Measurements from ENCODE around the gene SHC3. TPM values are rescaled to one million over a fixed set of nuclear protein-coding genes. Genes with fewer than 3 reads are reported as not detected.
A peak's percentile ranks its signal among the peaks of the same experiment; 100 is the strongest.

The SHC3 gene
- total and polyA plus RNA-seq, 2 of the 4 experiments (the other 2 are of a cell fraction), result 4.5 to 13.3 TPM

DNA sequence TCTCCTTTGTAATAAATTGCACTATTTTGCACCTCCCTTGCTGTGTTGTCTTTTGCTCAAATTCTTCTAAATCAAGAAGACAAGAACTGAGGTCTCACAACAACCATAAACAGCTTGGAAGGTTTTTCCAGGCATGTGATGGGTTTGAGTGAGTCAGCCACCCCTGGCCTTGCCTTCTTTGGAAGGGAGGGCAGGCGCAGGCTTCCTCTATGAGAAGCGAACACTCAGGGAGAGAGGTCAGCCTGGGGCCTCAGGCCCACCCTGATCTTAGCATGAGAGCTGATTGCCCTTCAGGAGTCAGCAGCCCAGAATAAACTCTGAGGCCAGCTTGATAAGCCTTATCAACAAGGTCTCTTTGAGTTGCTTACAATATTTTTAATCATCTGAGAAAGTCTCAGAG, 155.7 kb downstream of the SHC3 start:
- Histone ChIP-seq H3K4me2 (ENCODE audit: low read depth, low read length) (0 out of 2 replicates have a peak overlapping the region, but pooled peaks have one; percentile 28), H4K8ac (ENCODE audit: low read depth in 2 of 2, low read length in 2 of 2) (peak overlapping the region; percentile 11 to 62; a peak in 1 of 4 replicates), H2AFZ (replicated peaks; ENCODE audit: low read length, poor library complexity) (peak overlapping the region; percentile 4), H4K5ac (ENCODE audit: low read depth, low read length) (peak overlapping the region; percentile 45; the same call in 1 of the 2 replicates), H3K79me1 (ENCODE audit: low read depth in 1 of 2, low read length in 2 of 2) (peaks cover 0 to 11% of the 10 kb centered on the region in 2 experiments; a peak in 2 of 4 replicates), H3K36me3 (ENCODE audit: control insufficient read depth, insufficient read depth, low read length) (peaks cover 2% of the 10 kb centered on the region; the same call in 1 of the 2 replicates), H4K91ac (ENCODE audit: insufficient read depth, low read depth, low read length) (peak overlapping the region; percentile 73), H2AK9ac (replicated peaks; ENCODE audit: low read depth, low read length, poor library complexity) (no peak overlapping the region), H2BK15ac (ENCODE audit: low read depth, low read length) (no peak overlapping the region; the same call in 2 of the 3 replicates), H3K23ac (ENCODE audit: low read depth, low read length) (peak overlapping the region; percentile 34), H3K9me1 (ENCODE audit: insufficient read depth, low read length) (peaks cover 18% of the 10 kb centered on the region), H3K4me3 (ENCODE audit: insufficient read depth, low read depth, low read length) (no peak overlapping the region), H3K4me1 (ENCODE audit: control insufficient read depth, insufficient read depth, low read length) (peaks cover 28% of the 10 kb centered on the region), H3K9me3 (ENCODE audit: control insufficient read depth, insufficient read depth, low read length) (no peaks in the 10 kb centered on the region), H3K56ac (ENCODE audit: extremely low read depth, insufficient read depth, low read length) (no peak overlapping the region), H2AK5ac (ENCODE audit: low read depth, low read length) (peak overlapping the region; percentile 36; the same call in 1 of the 2 replicates), H4K20me1 (ENCODE audit: insufficient read depth, low read length) (peaks cover 8% of the 10 kb centered on the region; the same call in 1 of the 2 replicates), H3K18ac (ENCODE audit: low read depth, low read length) (peak overlapping the region; percentile 61), H3K4ac (ENCODE audit: low read depth, low read length) (peak overlapping the region; percentile 26), H2BK20ac (ENCODE audit: low read depth, low read length) (peak overlapping the region; percentile 58), H3K27me3 (ENCODE audit: control insufficient read depth, insufficient read depth, low read length) (no peaks in the 10 kb centered on the region), H3K14ac (replicated peaks; ENCODE audit: low read depth, low read length) (peak overlapping the region; percentile 24; the same call in 1 of the 2 replicates), H3K9ac (ENCODE audit: low read depth, low read length) (0 out of 2 replicates have a peak overlapping the region, but pooled peaks have one; percentile 45), H3K27ac (ENCODE audit: insufficient read depth, low read length) (peak overlapping the region; percentile 84), H2BK120ac (ENCODE audit: low read depth, low read length) (peak overlapping the region; percentile 61; the same call in 1 of the 2 replicates), H2BK5ac (ENCODE audit: low read depth, low read length, poor library complexity, severe bottlenecking) (peak overlapping the region; percentile 46)
- DNase-seq, result peak; percentile 79
- intact Hi-C loops (cut with micrococcal nuclease), result loop anchor here (5.0 kb wide), 3 partner anchors 154 to 289 kb away; partner anchors contain the start of genes CKS2 and SHC3
- dilution Hi-C loops (cut with HindIII; ENCODE audit: low sequenced_read_pairs, unreplicated experiment), result no loop called here
- peak; percentile 79 for ATAC-seq (ENCODE audit: low read depth)
- BruUV-seq (replicated peaks), result no TSS peak
- ChIA-PET CTCF (no interaction called here), POLR2A (ENCODE audit: unreplicated experiment) (interaction anchor here (1.0 kb wide), 1 partner anchor 14 kb away, joined by 5 read pairs; no protein-coding TSS in a partner anchor)
- TF ChIP-seq MAFK (IDR thresholded peaks at IDR 0.05; ENCODE audit: low read depth, low read length) (no peak), BHLHE40 (IDR thresholded peaks at IDR 0.05; ENCODE audit: low read depth, low read length) (peak; percentile 20; the same call in 1 of the 2 replicates), FOS (IDR thresholded peaks at IDR 0.05; ENCODE audit: low read depth, low read length) (peak; percentile 49)
- TF ChIP-seq, protein P1, sequence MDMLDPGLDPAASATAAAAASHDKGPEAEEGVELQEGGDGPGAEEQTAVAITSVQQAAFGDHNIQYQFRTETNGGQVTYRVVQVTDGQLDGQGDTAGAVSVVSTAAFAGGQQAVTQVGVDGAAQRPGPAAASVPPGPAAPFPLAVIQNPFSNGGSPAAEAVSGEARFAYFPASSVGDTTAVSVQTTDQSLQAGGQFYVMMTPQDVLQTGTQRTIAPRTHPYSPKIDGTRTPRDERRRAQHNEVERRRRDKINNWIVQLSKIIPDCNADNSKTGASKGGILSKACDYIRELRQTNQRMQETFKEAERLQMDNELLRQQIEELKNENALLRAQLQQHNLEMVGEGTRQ (IDR thresholded peaks at IDR 0.05; ENCODE audit: low read depth, low read length), result peak; percentile 62
- WGBS, 2 experiments (ENCODE audit: extremely low coverage in 2 of 2, insufficient read length in 1 of 2), result 39% methylated on average over 2 of the region's 2 CpGs; no CpG with 5 or more reads in 1 of the 2 experiments
- in situ Hi-C loops (cut with MboI; ENCODE audit: low sequenced_read_pairs), result loop anchor here (25.0 kb wide), 2 partner anchors 1061 to 1336 kb away; partner anchors contain the start of gene CDK20
